HG02623 (cell line): ENCODE measurements around the gene KCNK18.
A peak's percentile ranks its signal among the peaks of the same experiment; 100 is the strongest.
"Not testable (repeated sequence)": the region's sequence is repeated elsewhere in the genome, so short reads cannot be mapped to it uniquely, and the experiment has no call there.

Experiments
- ATAC-seq: cut with Tn5 transposase; IDR thresholded peaks from one replicate; pipeline ENCODE4 v1.9.1; 2021; ENCODE audit warnings: moderate library complexity; ENCODE audit not compliant: unreplicated experiment

KCNK18 gene

DNA sequence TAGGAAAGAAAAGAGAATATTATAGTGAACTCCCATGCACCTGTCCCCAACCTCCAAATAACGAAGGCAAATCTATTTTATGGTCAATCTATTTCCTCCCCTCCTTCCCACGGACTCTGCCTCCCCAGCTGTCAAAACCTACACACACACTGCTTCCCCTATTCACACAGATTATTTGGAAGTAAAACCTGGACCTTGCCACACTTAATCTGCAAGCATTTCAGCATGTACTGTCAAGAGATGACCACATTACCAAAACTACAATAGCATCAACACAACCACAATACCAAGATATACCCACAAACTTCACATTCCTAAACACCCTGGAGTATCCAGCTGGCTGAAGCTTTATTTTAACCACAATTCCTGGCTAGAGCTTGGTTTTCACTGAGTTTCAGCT lies 27.8 kb upstream of the KCNK18 start:
- no peak for ATAC-seq

DNA sequence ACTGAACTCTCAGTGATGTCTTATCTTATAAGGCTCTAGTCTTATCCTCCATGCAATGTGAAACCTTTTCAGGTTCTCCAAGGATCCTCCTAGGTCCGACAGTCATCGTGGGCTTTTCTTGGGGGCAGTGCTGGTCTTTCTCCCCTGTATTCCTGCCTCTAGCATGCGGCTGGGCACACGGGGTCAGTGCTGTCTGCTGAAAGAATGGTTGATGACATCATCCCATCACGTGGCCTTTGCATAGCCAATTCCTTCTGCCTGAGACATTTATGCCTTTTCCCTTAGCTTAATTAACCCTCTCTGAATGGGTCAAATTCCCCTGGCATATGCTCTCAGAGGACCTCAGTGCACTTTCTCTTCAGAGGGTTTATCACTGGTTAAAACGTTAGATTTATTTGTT lies 27.0 kb upstream of the KCNK18 start:
- no peak for ATAC-seq

- ATAC-seq: peak; percentile 77
Observed at GRCh38 chr10:117174439-117175214, 22.7 kb upstream of the KCNK18 start.

GRCh38 chr10:117175215-117175900 lies 21.9 kb upstream of the KCNK18 start:
- peak; percentile 19 for ATAC-seq

GRCh38 chr10:117175901-117176534 lies 21.3 kb upstream of the KCNK18 start:
- ATAC-seq: peak; percentile 47

DNA sequence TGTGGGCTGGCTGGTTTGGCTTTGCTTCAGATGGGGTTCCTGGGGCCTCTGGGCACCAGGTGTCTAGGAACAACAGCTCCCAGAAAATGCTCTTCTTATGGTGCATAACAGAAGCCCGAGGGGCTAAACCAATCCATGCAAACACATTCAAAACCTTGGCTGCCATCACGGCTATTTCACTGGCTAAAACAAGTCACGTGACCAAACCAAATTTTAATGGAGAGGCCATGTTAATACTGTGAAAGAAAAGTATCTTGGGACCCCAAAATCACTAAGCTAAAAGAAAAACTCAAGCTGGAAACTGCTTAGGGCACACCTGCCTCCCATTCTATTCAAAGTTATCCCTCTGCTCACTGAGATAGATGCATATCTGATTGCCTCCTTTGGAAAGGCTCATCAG lies 19.1 kb upstream of the KCNK18 start:
- ATAC-seq: no peak

DNA sequence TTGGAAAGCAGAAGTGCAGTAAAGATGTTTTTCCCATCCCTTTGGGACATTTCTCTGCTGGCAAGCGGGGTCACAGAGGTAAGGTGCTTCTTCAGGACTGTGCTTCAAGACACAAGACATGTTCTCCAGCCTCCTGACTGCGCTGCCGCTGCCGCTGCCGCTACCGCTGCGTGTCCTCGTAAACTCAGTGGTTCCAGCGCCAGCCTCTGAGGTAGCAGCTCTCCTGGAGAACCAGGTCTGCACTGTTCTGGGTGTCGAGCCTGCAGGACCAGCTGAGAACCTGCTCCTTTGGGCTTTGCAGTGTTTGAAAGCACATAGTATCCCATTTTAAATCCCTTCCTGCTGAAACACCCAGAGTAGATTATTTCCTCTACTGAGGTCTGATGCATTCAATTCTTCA lies 13.0 kb upstream of the KCNK18 start:
- no peak for ATAC-seq

- no peak for ATAC-seq
Observed at GRCh38 chr10:117184821-117185220, 12.5 kb upstream of the KCNK18 start.

DNA sequence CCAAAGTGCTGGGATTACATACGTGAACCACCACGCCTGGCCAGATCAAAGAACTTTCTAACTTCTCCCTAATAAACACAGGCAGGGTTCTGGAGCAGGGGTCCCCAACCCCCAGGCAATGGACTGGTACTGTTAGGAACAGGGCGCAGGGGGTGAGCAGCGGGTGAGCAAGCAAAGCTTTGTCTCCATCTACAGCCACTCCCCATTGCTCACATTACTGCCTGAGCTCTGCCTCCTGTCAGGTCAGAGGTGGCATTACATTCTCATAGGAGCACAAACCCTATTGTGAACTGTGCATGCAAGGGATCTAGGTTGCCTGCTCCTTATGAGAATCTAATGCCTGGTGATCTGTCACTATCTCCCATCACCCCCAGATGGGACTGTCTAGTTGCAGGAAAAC lies 11.5 kb upstream of the KCNK18 start:
- ATAC-seq: not testable (repeated sequence)

DNA sequence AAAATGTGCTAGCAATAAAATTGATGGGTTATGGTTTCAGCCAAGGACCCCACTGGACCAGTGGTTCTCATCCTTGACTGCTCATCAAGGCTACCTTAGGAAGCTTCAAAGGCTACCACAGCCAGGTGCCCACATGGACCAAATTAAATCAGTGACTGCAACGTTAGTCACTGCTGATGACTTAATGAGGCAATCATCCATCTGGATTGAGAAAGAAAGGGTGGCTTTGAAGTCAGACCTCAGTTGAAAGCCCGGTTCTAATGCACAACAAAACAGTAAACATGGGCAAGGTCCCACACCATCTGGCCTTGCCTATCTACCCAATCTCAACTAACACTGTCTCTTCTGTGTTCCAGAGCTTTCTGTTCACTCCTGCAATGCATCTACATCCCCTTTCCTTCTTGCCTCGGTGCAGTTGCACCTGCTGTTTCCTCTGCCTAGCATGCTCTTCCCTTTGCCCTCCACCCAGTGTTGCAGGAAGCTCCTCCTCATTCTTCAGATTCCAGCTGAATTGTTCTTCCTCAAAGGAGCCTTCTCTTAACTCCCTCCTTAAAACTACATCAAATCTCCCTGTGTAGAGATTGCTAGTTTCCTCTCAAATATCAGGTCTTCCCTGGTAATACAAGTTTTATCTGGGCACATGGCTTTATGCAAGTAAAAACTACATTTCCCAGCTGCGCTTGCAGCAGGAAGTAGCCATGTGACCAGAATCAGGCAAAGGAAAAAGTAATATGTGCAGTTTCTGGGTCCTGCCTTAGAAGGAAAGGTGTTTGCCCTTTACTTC lies 10.3 kb upstream of the KCNK18 start:
- no peak for ATAC-seq

DNA sequence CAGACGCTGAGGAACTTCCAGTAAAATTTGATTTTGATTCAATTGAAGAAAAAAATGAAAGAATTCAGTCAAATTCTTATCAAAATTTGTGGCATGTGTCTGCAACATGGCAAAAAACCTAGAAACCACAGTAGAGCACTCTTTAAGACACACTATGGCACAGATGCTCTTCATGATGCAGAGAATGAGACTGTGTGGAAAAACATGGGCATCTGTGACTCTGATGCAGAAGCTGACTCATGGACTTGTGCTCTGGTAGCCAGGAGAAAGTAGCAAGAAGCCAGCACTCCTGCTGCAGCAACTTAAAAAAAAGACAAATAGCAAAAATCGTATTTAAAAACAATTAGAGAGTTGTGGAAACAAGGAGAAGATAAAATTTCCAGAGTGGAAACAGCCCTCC lies 8.9 kb upstream of the KCNK18 start:
- no peak for ATAC-seq

DNA sequence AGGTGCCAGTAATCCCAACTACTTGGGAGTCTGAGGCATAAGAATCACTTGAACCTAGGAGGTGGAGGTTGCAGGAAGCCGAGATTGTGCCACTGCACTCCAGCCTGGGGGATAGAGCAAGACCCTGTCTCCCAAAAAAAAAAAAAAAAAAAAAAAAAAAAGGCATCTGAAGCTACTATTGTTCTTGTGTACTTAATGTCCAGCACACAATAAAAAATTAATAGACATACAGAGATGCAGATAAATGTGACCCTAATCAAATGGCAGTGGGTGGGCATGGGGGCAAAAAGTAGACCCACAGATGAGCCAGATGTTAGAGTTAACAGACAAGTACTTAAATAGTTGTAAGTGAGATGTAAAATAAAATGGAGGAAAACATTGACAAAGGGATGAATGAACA lies 7.7 kb upstream of the KCNK18 start:
- no peak for ATAC-seq

- ATAC-seq: no peak
Observed at GRCh38 chr10:117198088-117198487, 799 bp downstream of the KCNK18 start.

- no peak for ATAC-seq
Observed at GRCh38 chr10:117201826-117202225, 4.5 kb downstream of the KCNK18 start.

- no peak for ATAC-seq
Observed at GRCh38 chr10:117204316-117204715, 7.0 kb downstream of the KCNK18 start.

- no peak for ATAC-seq
Observed at GRCh38 chr10:117212176-117212575, 14.9 kb downstream of the KCNK18 start.

- no peak for ATAC-seq
Observed at GRCh38 chr10:117214401-117214800, 17.1 kb downstream of the KCNK18 start.

DNA sequence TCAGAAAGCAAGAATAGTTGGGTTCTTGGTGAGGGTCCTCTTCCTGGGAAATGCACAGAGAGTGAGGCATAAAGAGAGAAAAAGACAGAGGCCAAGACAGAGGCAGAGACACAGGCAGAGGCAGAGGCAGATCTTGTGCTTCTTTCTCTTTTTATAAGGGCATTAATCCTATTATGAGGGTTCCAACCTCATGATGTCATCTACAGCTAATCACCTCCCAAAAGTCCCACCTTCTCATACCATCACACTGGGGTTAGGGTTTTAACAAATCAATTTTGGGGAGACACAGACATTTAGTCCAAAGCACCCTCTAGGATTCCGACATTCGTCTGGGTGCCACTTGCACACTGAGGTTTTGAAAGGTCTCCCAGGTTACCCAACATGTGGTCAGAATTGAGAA lies 17.8 kb downstream of the KCNK18 start:
- ATAC-seq: no peak

DNA sequence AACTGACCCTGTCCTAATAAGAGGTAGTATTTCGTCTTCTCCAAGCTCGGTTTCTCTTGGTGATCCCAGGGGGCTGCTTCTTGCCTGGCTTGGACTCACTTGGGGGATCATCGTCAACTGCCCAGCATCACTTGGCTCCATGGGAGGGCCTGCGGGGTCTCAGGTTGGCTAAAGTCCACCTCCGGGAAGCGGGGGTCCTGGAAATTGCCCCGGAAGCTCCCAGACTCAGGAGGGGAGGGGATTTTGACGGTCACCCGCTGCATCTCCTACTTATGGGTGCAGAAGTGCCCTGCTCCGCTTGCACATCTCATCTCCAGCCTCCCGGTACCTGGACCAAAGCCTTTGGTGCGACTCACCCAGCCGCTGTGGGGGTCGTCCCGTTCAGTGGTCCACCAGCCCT lies 18.7 kb downstream of the KCNK18 start:
- ATAC-seq: no peak

DNA sequence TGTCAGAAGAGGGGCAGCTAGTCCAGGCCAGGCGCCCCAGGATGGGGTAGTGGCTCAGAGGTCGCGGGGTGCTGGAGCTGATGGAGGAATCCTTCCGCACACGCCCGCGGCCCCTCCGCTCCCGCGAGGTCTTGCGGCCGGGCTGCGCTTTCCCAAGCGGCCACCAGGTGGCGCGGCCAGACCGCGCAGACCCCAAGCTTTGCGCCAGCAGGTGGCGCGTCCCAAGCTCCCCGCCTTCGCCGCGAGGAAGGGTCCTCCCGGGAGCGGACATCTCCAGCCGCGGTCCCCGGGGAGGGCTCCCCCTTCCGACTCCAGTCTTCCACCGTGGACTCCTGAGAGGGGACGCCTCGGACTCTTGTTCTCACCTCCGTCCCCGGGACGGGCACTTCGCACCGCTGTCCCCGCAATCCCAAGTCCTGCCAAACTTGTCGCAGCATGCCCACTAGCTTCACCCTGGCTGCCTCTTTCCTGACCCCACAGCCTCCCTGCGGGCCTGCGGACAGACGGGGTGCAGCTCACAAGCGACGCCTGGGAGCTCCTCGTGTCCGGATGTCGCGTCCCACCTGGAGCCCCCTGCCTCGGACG lies 19.4 kb downstream of the KCNK18 start:
- ATAC-seq: peak; percentile 85

- no peak for ATAC-seq
Observed at GRCh38 chr10:117217196-117217761, 20.0 kb downstream of the KCNK18 start.
